ENCODE data around the gene ESRRG.

DNA sequence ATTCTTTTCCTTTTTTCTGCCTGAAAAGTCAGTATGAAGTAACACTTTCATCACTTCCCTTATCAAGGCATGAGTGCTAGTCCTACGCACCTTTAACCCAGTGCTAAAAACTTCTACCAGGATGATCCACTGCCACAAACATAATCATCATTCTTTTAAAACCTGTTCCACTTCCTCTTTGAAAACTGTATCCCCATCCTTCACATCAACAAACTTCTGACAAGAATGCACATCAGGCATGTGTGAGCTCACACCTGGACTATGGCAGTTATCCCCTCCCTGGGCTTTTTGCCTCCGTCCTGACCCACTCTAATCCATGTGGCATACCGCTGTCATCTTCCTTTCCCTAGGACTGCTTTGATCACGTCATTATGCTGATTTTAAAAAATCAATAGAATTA is 70.2 kb downstream of the ESRRG start:
- TF ChIP-seq, protein P1, sequence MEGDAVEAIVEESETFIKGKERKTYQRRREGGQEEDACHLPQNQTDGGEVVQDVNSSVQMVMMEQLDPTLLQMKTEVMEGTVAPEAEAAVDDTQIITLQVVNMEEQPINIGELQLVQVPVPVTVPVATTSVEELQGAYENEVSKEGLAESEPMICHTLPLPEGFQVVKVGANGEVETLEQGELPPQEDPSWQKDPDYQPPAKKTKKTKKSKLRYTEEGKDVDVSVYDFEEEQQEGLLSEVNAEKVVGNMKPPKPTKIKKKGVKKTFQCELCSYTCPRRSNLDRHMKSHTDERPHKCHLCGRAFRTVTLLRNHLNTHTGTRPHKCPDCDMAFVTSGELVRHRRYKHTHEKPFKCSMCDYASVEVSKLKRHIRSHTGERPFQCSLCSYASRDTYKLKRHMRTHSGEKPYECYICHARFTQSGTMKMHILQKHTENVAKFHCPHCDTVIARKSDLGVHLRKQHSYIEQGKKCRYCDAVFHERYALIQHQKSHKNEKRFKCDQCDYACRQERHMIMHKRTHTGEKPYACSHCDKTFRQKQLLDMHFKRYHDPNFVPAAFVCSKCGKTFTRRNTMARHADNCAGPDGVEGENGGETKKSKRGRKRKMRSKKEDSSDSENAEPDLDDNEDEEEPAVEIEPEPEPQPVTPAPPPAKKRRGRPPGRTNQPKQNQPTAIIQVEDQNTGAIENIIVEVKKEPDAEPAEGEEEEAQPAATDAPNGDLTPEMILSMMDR (IDR thresholded peaks at IDR 0.05), result no peak
- TF ChIP-seq POLR2A (IDR thresholded peaks at IDR 0.05), result no peak

All from lower leg skin (tissue), 3 donors.